MM.1S (cell line): ENCODE results near the gene MYO1E.

Experiments used
- EZH2 ChIP-seq: fragments of 300-600 bp; sonication (generic); optimal IDR thresholded peaks from 2 replicates; pipeline ENCODE3; 2017; ENCODE audit warnings: low read depth, mild to moderate bottlenecking, antibody characterized with exemption, low read length, mixed read lengths
- EZH2phosphoT487 ChIP-seq: fragments of 300-600 bp; sonication (generic); IDR thresholded peaks from 2 replicates; pipeline ENCODE4 v1.6.1; 2018; ENCODE audit warnings: antibody characterized with exemption, low read length
- TF ChIP-seq, protein P1 (sequence below): fragments of 300-600 bp; sonication (generic); IDR thresholded peaks from 2 replicates; pipeline ENCODE4 v1.5.1; 2016; ENCODE audit warnings: antibody characterized with exemption, low read length, mixed read lengths

DNA sequence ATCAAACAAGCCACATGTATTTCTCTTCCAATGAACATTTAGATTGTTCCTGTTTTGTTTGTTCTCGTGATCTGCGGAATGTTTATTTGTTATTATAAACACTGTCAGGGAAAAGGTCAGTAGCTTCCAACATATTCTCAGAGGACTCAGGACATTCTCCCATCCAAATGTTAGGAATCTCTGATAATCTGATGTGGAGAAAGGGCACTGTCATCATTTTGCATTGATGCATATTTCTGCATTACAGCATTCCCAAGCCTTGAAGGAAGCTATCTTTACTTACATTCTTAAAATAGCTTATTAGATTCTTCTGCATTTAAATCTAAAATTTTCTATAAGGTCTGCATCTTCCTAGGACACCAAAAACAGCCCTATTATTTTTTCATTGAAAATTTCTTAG, 10.3 kb downstream of the MYO1E start:
- TF ChIP-seq EZH2 (no peak), EZH2phosphoT487 (no peak)
- TF ChIP-seq, protein P1, sequence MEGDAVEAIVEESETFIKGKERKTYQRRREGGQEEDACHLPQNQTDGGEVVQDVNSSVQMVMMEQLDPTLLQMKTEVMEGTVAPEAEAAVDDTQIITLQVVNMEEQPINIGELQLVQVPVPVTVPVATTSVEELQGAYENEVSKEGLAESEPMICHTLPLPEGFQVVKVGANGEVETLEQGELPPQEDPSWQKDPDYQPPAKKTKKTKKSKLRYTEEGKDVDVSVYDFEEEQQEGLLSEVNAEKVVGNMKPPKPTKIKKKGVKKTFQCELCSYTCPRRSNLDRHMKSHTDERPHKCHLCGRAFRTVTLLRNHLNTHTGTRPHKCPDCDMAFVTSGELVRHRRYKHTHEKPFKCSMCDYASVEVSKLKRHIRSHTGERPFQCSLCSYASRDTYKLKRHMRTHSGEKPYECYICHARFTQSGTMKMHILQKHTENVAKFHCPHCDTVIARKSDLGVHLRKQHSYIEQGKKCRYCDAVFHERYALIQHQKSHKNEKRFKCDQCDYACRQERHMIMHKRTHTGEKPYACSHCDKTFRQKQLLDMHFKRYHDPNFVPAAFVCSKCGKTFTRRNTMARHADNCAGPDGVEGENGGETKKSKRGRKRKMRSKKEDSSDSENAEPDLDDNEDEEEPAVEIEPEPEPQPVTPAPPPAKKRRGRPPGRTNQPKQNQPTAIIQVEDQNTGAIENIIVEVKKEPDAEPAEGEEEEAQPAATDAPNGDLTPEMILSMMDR, result no peak
